Stimulated activated naive CD4-positive, alpha-beta T cell treated with Interleukin-2 at 50 U/mL for 16 hours (primary cell): Measurements from ENCODE around the gene BNC2.

ENCODE experiments used
- DNase-seq: peaks from one replicate; lab custom pipeline; 2025; lab: John Stamatoyannopoulos, UW

BNC2 gene

DNA sequence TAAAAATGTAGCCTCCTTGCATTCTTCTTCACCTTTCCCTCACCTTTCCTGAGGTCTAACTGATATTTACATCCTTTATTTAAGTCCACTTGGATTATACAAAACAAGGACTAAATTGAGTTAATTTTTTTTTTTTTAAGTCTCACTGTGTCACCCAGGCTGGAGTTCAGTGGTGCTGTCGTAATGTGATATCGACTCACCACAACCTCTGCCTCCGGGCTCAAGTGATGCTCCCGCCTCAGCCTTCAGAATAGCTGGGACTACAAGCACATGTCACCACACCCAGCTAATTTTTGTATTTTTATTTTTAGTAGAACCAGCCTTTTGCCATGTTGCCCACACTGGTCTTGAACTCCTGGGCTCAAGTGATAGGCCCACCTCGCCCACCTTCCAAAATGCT, 195.3 kb downstream of the BNC2 start:
- no peak for DNase-seq

DNA sequence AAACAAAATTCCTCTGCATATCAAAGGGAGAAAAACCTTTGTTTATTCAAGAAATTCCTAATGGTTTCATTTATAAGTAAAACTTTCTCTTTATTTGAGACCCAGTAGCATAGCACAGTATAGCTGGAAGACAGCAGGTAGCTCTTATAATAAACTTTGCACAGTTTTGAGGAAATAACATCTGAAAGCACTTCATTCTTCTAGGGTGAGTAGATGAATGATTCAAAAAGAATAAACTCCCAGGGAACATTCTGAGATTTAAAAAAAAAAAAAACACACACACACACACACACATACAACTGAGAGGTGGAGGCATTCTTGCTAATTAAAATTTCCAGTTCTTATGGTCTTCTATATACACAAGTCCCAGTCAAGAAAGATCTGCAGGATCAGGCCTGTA, 197.3 kb downstream of the BNC2 start:
- DNase-seq, result no peak

DNA sequence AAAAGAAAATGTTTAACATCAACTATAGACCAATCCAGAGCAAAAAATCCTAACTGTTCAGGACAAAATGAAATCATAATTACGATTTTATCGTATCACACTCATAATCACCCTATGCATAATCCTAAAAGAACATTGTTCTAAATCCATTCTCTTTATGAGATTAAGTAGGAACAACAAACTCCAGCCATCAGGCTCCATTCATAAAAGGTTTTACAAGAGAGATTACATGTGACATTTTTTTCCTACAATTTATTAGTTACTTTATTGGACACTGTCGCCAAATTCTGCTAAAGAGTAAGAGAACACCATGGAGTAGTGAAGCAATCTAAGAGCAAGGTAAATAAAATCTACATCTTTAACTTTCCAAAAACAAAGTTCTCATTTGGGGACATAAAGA, 198.0 kb downstream of the BNC2 start:
- no peak for DNase-seq

DNA sequence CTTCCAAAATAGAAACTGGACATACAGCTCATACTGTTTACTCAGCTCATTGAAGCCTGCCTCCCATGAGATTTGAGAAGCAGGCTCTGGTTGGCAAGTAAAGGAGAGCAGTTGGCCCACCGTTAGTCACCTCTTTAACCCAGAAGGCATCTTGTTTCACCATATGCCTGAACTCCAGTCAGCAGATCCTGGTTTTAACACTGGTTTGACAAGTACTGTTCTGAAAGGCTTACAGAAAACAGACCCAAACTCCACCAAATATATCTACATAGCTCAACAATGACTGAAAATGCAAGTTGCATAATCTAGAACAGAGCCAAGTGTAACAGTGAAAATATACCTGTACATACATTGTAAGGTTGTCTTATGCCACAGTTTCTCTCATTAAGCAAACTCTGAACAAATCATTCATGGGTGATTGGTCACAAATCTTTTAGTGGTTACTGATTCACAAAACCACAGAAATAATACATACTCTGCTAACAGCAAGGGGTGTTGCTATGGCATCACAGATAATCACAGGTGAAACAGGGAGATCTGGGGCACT, 198.8 kb downstream of the BNC2 start:
- no peak for DNase-seq

DNA sequence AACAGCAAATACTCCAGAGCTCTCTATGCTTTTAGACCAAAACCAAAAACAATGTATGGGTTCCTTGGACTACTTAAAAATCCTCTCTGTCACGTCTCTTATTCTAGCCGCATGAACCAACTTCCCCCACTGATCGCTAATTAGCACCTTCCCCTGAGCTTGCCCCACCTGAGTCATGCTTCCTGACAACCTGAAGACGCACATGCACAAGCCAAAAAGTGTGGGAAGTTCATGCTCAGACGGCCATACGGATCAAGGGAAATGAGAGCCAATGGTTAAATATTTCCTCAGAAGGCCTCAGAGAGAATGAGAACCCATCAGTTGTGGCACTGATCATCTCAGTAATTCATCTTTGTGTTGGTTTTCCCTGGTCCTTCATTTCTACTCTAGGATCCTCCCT, 199.7 kb downstream of the BNC2 start:
- no peak for DNase-seq

DNA sequence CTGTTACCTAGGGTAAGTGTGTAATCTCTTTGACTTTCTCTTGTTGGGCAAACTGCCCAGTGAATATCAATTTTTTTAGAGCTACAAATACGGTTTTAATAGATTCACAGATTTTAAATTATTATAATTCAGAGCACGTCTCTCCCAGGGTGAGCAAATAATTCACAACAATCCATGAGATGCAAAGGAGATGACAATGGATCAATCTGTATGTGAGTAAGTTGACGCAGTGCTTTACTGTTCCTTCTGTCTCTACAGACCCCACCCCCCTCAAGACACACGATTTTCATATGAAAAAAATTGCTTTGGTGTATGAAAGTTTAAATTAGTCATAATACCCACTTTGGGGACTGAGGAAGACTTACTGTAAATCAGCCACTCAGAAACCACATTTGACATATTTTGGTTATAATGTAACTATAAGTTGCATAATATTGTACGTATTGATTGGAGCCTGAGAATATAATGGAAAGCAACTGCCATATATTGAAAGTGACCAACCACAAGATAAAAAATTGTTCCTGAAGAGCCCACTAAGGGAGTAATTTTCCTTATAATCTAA, 201.7 kb downstream of the BNC2 start:
- no peak for DNase-seq

DNA sequence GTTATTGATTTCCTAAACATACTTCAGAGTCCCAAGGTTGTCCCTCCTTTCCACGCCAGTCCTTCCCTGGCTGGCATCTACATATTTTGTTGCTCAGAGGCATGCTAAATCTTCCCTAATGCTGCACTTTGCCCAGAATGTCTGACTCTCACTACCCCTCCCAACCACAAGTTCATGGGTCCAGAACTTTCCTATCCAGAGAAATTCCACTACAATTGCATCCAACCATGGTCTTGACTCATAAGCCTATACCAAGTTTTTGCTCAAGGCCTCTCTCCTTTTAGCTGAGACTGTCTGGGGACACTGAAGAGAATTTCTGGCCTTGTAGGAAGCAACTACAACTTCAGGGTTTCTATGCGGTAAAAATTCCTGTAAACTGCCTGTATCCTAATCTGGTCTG, 206.3 kb downstream of the BNC2 start:
- no peak for DNase-seq

DNA sequence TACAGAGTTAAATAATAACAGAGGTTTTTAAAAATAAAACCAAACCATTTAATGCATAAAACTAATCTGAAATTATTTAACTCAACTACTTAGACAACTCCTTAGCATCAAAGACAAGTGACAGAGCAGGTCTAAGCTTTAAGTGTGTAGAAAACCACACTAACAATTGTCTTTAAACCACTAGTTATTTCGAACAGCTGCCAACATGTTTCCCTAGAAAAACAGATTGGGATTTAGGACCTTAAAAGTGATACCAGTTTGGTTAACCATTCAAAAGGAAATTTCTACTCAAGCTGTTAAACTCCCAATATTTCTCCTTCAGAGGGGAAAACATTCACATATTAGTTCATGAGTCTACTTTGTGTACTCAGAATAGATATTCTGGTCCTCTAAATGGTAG, 208.7 kb downstream of the BNC2 start:
- DNase-seq, result no peak

DNA sequence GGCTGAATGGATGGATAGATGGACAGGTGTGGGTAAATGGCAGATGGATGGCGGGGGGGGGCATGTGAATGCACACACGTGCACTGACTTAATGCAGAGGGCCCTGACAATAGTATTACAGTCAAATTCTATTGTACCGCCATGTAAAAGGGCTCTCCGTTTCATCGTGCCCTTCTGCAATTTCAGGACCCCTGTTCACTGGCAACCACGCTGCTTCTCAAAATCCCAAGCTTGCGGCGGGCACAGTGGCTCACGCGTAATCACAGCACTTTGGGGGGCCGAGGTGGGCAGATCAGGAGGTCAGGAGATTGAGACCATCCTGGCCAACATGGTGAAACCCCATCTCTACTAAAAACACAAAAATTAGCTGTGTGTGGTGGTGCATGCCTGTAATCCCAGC, 211.4 kb downstream of the BNC2 start:
- DNase-seq, result no peak

DNA sequence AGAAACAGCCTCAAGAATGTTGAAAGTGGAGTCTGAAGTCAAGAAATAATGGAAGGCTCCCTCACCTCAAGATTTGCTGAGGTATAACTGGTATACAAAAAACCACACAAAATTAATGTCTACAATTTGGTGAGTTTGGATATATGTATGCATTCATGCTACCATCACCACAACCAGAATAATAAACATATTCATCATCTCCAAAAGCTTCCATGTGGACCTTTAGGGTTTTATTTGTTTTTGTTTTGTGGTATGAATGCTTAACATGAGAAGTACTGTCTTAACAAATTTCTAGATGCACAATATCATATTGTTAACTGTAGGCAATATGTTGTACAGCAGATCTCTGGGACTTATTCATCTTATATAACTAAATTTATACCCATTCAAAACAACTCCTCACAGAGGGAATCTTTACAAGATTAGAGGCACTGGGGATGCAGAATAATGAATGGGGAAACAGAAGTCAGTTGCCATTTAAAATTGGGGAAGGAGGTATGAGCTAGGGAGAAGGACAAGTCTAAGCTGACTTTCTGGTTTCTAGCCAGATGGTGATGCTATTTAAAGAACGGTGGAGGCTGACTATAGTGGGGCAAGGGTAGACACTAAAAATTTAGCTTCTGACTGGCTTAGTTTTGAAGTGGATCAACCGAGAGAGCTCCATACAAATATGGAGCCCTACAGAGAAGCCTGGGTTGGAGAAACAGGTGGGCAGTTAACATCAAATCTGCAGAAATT, 213.9 kb downstream of the BNC2 start:
- no peak for DNase-seq

DNA sequence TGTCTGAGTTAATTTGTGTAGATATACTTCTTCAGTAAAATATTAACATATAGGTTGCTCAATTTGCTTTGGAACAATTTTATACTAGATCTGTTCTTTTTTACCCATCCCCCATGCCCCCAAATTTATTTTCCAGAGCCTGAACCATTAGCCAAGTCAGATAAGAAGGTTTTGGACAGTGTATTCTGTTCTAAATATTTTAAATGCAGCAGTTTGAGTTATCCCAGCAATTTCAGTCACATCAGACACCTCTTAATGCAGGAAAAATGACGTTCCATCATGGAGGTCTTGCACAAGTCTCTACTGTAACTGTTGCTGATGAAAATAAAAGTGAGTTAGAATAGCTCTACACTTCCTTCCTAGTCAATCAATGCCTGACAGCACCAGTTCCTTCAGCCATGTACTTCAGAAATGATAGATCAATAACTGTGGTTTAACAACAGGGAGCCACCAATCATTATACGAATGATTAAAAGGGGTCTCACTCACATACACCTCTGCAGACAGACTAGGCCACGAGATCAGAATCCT, 215.8 kb downstream of the BNC2 start:
- DNase-seq, result no peak

DNA sequence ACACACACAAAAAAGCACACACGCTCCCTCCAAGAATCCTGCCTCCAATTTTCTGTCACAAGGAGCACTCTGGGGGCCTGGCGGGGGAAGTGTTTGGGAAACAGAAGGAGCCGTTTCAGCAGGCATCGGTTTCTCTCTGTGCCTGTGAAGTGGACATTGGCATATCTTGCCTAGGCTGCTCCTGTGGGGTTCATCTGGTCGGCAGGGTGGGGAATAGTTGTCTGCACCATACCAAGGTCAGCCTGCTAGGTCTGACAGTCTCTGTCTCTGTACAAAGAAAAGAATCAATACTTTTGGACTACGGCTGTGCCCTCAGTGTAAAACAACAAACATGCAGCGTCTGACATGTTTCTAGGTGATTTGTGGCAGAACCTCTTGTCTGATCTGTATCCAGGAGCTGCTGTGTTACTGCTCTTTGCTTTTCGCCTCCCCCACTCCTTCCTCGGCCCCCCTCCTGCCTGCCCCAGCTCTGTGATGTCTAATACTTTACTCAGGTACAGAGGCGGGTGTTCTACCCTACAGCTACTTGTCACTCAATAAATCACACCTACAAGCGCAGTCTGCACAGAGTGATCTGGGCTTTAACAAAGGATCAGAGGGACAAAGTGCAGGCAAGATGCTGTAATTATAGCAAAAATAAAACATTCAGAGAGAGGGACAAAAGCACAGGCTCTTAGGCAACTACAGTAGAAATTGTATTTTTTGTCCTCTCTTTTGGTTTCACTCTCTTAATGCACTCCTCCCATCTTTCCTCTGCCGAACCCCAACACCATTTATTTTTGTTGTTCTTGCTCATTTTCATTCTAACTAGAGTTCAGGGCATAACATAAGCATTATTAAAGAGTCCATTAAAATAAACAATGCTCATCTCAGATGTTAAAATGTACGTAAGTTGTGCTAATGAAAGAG, 216.7 kb downstream of the BNC2 start:
- DNase-seq, result no peak

DNA sequence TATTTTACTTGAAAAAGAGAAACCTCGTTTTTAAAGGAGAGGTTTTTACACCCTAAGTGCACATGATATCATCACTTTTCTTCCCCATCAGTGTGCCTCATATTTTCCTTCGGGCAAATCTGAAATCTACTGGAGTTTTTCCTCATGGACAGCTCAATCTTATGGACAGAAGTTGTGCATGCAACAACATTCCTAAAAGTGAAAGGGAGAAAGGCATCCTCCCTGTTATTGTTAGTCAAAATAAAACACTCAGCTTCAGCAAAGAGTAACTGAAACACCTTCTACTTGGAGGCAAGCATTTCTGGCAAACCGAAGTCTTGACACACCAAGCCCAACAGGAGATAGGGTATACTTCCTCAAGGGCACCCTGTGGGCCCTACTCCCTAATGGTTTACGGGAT, 217.9 kb downstream of the BNC2 start:
- DNase-seq, result no peak

DNA sequence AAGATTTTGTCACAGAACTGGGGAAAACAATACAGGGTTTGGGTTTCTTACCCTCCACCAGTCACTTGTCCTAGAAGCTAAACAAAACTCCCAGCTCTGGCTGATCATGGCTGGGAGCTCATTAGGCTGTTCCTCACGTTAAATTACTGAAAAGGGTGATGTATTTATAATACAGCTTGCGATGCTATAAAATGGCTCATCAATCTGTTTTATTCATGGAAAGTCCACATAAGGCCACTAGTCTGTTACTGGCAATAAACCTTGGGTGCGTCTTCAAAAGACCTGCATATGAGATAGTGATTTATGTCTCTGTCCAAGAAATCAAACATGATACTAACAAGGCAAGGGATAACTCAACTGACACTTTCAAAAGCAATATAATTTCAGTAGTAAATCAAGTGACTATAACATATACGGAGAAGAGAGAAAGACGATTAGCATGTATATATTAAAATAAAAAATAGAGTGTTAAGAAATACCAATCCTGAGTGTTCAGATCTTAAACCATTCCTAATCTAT, 219.0 kb downstream of the BNC2 start:
- DNase-seq, result no peak

DNA sequence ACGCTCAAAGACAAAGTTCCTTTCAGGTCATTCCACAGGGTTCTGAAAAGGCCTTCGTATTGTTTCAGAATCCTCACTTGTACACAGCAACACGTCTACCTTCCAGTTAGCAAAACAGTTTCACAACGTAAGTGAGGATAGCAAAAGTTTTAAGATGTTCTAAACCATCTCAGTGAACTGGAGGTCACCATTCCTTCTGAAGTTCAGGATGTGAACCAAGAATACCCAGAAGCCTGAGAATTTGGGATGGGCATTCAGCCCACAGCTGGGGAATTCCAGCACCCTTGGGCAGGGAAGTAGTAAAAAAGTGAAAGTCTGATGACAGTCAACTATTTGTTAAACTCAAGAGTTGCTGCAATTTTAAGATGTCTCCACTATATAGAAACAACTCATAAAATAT, 224.5 kb downstream of the BNC2 start:
- no peak for DNase-seq

DNA sequence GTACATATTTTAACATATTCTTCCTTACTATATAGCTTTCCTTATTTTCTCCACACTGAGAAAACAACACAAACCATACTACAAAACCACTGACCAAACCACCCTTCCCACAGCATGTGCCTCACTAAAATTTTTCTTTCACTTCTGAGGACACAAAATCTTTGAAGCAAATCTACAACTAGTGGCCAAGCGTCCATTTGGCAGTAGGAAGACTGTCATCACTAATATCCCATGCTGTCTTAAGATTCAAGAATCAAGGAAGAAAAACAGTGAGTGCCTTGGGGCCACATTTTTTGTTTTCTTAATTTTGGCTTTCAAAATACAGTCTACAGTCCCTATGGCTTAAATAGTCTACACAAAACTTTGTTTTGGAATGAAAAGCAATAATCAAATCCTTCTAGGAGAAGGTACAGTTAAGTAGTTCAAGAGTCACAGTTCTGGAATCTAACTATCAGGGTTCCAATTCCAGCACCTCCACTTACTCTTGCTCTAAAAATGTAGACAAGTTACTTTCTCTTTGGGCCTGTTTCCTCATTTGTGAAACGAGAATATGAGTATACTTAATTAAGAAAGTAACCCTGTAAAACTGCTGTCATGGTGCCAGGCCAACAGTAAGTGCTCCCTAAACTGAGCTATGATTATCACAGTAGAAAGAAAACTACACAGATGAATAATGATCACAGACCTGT, 227.9 kb downstream of the BNC2 start:
- no peak for DNase-seq

DNA sequence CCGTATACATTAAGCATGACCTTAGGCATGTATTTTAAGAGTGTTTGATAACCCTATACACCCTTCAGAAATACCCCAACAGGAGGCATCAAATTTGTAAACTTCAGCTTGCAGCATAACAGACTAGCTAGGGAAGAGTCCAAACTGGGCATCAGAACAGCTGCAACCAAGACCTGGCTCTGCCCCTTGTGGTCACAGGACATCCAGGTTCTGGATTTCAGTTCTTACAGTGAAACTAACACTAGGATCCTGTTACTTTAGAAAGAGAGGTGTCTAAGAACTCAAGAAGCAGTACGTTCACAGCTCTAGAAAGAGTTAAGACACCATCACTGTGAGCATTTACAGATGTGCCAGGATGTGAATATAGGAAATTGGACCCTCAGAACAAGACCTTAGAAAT, 229.8 kb downstream of the BNC2 start:
- no peak for DNase-seq

DNA sequence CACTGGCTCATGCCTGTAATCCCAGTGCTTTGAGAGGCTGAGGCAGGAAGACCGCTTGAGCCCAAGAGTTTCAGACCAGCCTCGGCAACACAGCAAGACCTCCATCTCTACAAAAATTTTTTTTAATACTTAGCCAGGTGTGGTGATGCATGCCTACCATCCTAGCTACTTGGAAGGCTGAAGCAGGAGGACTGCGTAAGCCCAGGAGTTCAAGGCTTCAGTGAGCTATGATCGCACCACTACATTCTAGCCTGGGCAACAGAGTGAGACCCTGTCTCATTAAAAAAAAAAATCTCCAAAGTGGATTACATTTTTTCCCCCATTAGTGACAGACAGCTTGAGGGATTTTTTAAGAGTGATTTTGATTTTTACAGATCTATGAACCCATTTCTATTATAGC, 230.8 kb downstream of the BNC2 start:
- no peak for DNase-seq

DNA sequence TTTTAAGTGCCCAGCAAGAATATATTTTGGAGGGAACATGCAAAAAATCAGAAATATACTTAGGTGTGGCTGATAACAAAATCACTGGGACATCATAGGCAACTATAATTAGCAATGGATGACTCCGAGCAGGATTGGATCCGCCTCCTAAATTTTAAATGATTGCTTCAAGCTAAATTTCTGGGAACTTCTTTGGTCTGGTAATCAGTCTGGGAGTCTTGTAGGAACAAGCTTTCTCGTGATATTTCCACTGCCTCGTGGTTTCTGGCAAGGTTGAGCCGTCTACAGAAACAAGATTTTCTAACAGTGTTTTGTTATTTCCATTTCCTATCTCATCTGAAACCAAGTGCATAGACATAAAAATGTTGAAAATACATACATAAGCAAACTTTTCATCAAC, 232.6 kb downstream of the BNC2 start:
- DNase-seq, result no peak

DNA sequence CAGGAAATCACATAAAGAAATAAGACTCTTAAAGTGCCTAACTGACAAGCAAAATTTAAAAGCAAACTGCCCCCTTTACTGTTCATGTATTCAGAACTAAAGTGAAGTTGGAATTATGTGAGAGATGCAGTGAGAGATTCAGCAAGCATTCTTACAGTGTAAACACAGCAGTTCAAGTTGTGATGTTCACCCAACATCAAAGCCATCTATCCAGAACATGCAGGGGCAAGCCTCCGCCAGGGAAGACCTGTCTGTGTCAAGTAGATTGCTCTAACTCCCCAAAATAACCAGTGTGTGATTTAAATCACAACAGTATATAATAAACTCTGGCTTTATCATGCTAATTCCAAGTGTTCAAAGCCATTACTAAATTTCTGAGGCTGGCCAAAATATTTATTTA, 233.3 kb downstream of the BNC2 start:
- DNase-seq, result no peak

DNA sequence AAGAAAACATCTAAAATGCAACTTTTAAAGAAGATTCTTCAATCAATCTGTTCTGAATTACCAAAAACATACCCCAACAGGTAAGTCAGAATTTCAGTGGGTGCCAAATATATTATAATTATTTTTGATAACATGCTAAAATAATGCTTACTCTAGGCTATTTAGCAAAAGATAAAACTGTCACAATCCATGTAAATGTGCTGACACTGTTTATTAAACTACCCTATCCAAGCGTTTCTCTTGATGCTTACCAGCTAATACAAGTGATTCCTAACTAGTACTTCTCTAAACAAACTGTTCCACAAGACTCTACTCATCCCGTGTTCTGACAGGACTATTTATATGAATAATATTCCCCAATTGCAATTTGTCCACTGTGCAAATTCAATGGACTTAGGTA, 236.7 kb downstream of the BNC2 start:
- no peak for DNase-seq

DNA sequence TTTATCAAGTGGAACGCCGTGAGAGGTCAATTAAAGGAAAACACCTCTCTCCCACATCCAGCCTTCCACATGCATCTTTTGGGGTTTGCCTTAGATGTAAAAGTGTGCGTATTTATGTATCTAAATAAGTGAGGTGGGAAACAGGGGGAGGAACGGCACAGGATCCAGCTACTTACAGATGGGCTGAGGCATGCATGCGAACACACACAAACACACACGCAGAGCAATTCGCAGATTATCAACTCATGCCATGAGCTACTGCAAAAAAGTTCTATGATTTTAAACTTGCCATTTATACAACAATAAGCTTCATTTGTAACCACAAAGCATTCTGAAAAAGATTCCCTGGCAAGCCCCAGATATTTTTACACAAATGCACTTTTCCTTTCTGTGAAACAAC, 242.1 kb downstream of the BNC2 start:
- no peak for DNase-seq
